GM19035 (cell line): ENCODE measurements around the gene WDR20.

Experiments
- ATAC-seq: cut with Tn5 transposase; IDR thresholded peaks from one replicate; pipeline ENCODE4 v1.9.1; 2021; ENCODE audit not compliant: unreplicated experiment

Gene WDR20

DNA sequence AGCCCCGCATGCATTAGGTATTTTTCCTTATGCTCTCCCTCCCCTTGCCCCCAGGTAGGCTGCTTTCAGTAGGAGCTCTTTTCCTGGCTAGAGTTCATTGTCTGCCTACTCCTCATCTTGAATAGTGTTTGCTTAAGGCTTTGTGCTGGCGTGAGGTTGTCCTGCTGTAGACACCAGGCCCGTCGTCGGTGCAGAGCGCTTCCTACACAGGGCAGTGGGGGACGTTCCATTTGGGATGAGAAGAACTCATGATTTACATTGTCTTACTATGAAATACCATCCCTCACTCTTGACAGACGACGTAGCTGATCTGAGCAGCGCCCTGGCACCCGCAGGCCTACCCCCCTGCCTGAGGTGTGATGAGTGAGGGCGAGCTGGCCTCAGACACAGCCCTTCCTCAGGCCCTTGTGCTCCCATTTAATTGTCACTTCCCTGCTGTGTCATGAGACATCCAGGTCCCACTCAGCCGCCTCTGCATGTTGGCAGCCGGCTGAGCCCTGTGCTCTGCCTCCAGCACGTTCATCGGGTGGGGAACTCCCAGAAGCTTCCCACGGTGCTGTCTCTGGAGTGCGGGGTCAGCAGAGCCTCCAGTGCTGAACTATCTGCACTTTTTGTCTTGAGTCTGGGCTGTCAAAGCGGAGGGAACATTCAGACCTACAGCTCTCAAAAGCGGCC is 76.0 kb downstream of the WDR20 start:
- no peak for ATAC-seq

DNA sequence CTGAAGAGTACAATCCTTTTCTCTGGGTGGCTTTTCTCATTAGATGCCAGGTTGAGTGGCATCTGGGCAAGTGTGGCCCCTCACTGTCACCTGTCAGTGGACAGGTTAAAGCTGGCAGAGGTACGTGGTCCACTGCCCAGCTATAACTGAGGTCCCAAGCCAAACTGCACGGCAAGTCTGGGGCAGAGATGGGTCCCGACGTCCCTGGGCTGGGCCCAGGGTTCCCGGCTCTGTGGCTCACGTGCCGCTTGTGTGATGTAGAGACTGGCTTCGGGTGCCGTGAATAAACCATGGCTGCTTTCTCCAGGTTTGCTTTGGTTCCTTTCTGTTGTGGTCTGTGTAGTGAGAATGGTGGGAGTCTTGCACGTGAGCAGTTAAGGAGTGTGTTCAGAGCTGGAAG is 77.7 kb downstream of the WDR20 start:
- no peak for ATAC-seq

DNA sequence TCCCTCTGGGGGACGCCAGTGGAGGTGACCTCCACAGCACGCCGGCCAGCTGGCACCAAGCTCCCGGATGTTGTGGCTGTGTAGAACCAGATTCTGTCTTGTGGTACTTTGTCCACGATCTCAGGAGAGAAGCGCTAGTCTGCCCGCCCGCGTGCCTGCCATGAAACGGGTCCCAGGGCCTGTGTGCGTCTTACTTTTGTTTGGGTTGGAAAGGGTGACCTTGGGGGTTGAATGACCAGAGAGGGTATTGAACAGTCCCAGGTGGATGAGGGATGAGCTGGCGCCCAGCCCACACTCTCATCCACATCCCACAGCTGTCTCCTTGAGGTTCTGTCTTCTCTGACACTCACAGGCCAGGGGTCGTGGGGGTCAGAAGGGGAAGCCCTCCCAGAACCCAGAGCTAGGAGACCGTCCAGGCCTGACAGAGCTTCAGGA is 78.3 kb downstream of the WDR20 start:
- no peak for ATAC-seq

DNA sequence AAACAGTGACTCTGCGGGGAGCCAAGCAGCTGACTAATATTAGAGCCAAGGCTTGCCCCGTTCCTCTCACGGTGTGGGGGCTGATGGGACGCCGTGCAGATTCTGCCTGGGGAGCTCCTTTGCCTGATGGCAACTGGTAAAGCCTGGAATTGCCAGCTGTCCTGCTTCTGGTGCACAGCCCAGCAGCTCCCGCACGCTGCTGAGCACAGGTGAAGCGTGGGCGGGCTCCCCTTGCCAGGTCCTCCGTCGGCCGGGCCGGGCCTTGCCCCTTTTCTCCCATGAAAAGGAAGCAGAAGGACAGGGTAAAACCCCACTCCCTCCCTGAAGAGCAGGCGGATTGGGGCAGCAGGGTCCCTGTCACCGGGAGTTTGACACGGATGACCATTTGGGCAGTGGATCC is 79.0 kb downstream of the WDR20 start:
- no peak for ATAC-seq

- peak; percentile 12 for ATAC-seq
Observed at GRCh38 chr14:102219316-102219715, 79.6 kb downstream of the WDR20 start.

- ATAC-seq: peak; percentile 82
Observed at GRCh38 chr14:102220031-102220430, 80.3 kb downstream of the WDR20 start.

GRCh38 chr14:102221026-102221425 is 81.3 kb downstream of the WDR20 start:
- no peak for ATAC-seq

DNA sequence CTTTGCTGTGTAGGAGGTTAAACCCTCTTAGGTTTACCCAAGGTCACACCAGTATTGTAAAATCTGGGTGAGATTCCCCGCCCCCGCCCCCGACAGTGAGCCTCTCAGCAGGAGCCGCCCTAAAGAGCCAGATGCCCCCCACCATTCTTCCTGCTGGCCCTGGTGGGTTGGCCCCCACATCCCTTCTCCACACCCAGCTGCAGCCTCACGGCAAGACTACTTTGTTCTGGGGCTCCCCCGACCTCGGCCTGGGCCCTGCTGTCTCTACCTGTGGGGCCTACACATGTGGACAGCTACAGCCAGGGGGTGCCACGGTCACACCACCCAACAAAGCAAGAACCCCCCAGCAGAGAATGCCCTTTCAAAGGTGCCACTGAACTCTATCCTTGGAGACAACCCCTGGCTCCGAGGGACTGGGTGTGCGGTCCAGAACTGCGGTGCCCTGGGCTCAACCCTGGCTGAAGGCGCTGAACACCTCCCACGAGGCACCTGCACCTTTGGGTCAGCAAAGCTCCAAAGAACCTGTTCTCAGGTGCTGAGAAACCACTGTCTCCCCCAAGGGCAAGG is 82.4 kb downstream of the WDR20 start:
- ATAC-seq: no peak

DNA sequence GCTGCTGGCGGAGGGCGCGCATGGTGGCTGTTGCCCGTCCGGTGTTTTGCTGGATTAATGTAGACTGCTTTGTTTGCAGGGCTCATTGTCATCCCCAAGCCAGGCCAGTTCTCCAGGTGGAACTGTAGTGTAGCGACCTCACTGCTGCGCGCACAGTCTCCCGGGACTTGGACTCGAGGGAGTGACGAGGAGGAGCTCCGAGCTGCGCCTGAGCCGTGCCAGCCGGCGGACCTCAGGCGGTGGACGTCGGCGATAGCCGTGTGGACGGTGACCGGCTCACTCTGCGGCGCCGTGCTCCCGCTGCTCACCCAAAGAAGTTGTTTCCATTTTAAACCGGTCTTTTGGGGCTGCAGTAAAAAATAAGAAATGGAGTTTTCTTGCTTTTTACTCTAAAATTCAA is 83.1 kb downstream of the WDR20 start:
- ATAC-seq: no peak

GRCh38 chr14:102223682-102224081 is 84.0 kb downstream of the WDR20 start:
- ATAC-seq: no peak

GRCh38 chr14:102225386-102225785 is 85.7 kb downstream of the WDR20 start:
- ATAC-seq: no peak

GRCh38 chr14:102225936-102226335 is 86.2 kb downstream of the WDR20 start:
- no peak for ATAC-seq

- no peak for ATAC-seq
Observed at GRCh38 chr14:102226356-102227125, 86.8 kb downstream of the WDR20 start.

DNA sequence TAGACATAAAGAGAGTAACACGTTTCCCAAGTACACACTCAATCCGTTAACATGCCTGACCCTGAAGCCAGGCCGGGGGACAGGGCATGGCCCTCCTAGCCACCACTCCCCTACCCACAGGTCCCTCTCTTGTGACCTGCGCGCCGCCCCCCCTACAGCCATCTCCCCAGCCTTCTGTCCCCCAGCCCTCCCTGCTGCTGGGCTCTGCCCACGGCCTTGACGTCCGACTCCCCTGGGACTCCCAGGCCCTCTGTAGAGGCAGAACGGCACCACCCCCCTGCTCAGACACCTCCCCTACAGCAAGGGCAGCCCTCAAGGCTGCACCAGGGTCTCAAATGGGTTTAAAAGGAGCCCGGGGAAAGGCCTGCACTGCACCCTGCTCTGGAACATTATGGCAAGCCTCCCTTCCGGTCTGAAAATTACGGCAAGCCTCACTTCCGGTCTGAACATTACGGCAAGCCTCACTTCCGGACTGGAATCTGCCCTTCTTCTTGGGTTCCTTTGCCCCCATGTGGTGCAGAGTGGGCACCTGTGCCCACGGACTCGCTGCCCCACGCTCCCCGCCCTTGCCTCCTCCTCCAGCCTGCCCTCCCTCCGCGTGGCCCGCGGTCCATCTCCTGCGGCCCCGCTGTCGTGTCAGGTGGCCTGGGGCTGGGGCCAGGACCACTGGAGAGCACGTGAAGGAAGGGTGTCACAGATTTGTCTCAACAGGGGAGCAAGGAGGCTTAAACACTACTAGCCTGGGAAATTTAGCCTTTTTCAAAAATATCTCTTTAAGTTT is 87.7 kb downstream of the WDR20 start:
- ATAC-seq: no peak

DNA sequence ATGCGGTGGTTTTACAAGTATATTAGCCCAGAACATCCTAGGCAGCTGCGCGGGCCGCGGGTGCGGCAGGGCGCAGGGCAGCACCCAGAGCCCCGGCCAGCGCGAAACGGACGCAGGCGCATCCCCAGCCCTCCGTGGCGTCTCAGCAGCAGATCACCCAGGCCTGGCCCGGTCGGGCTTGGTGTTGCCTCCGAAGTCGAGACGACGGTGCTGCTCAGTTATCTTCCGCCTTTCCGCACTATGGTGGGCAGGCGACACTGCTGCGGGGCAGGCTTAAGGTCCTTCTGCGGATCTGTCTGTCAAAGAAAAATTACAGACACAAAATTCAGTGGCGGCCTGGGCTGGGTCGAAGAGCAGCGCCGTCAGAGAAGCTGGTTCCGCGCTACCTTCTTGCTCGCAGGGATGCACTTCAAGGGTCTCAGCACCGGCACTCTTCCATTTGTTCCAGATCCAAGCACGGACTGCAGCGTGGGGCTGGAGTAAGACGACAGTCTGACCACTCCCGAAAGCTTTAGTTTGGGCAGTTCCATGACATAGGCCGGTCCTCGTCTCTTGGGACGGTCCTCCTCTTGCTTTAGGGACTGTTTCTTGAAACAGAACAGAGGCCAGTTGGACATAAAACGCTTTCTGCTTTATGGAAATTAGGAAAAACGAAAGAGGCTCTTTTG is 89.5 kb downstream of the WDR20 start:
- ATAC-seq: no peak

DNA sequence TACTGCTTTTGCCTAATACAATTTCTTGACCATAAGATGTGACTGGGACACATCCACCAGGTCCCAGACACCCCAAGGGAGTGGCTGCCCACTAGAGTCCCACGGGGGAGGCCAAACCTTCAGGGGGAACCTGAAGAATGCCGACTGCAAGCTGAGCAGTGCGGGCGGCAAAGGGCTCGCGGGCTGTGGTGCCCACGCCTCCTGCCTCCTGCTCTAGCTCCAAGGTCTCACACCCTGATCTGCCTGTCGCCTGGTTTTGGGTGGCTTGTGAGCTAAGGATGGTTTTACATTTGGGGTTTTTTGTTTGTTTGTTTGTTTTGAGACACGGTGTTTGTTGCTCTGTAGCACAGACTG is 90.0 kb downstream of the WDR20 start:
- ATAC-seq: no peak

DNA sequence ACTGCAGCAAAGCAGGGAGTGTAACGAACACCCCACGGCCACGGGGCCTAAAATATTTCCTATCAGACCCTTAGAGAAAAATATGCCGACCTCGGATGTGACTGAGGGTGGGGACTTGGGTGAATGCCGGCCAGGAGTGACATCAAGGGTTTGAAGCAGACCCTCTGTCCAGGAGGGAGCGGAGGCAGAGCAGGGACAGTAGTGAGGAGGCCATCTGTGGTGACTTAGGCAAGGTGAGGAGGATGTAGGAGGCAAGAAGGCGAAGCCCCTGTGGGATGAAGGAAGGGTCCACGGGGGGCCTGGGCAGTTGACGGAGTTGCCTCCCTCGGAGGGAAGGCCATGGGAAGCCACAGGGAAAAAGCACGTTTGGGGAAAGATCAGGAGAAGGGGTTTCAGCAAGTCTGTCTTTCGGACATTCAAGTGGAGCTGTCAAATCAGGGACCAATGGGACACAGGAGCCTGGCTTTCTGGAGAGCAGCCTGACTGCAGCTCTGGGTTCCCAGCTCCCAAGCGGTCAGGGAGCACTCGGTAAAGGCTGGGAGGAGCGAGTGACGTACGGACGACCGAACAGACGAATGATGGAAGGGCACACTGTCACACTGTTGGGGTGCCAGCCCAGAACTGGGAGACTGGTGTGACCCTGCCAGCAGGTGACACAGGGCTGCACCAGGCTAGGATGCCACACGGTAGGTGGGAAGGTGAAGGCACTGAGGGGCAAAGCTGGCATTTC is 90.9 kb downstream of the WDR20 start:
- no peak for ATAC-seq

GRCh38 chr14:102231476-102232347 is 92.0 kb downstream of the WDR20 start:
- ATAC-seq: no peak

DNA sequence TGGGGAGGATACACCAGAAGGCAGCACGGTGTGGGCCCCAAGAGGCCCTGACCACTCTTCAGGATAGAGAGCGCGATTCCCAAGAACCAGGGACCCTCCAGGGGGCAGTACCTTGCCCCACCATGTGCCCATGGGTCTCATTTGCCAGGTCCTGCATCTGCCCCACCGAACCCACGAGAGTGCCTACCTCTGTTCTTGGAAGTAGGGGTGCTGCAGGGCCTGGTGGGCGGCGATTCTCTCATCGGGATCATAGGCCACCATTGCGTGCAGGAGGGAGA is 92.6 kb downstream of the WDR20 start:
- no peak for ATAC-seq

- ATAC-seq: no peak
Observed at GRCh38 chr14:102233081-102233480, 93.4 kb downstream of the WDR20 start.
